Erythroblast (primary cell): ENCODE results near the gene EVI5.
A peak's percentile ranks its signal among the peaks of the same experiment; 100 is the strongest.
"Not testable (repeated sequence)": the region's sequence is repeated elsewhere in the genome, so short reads cannot be mapped to it uniquely, and the experiment has no call there.

ENCODE experiments used
- DNase-seq, 2 experiments: peaks; one replicate each; lab custom pipeline; 2025; lab: John Stamatoyannopoulos, UW
- GATA1 ChIP-seq: IDR thresholded peaks from 2 replicates; pipeline ENCODE4 v1.6.1; 2011; ENCODE audit warnings: low read depth, mild to moderate bottlenecking, control low read depth, low read length, moderate library complexity
- POLR2A ChIP-seq: IDR thresholded peaks from 2 replicates; pipeline ENCODE4 v1.6.1; 2011; ENCODE audit warnings: mild to moderate bottlenecking, low read length

EVI5 gene

DNA sequence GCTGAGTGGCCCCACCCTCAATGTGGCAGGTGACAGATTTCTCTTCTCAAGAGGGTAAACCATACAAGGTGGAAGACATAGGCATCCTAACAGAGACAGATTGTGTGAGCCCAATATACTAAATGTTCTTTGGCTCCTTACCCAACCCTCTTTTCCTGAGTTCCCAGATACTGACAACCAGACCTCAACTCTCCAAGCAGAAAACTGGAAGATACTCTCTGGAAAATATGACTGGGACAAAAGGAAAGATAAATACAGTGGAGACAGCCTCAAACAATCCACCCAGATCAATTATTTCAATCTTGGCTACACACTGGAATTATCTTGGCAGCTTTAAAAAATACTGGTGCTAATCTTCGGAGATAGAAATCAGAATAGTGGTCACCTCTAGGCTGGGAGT, 6.5 kb downstream of the EVI5 start:
- no peak for DNase-seq
- TF ChIP-seq GATA1 (no peak), POLR2A (no peak)

DNA sequence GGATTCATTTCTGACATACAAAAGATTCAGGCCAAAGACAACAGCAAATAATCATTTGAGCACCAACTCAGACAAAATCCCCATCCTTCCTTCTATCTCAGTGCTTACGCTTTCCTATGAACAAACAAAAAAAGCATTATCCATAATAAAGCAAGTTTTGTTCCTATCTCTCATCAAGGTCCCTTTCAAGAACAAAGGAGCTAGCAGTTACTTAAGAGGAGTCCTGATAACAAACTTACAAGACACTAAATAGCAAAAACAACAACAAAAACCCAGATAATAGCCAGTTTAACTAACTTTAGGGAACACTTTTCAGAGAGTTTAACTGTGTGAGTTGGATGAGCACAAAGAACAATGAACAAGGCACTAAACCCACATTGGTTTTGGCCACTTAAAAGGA, 10.5 kb downstream of the EVI5 start:
- DNase-seq = no peak
- TF ChIP-seq POLR2A (no peak), GATA1 (no peak)

DNA sequence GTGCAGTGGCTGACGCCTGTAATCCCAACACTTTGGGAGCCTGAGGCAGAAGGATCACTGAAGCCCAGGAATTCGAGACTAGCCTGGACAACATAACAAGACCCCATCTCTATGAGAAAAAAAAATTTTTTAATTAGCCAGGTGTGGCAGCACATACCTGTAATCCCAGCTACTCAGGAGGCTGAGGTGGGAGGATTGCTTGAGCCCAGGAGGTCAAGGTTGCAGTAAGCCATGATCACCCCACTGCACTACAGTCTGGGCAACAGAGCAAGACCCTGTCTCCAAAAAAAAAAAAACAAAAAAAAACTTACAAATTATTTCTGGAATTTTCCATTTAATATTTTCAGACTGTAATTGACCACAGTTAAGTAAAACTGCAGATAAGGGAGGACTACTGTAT, 11.2 kb downstream of the EVI5 start:
- not testable (repeated sequence) for DNase-seq

GRCh38 chr1:92769856-92770255, 15.1 kb downstream of the EVI5 start:
- no peak for TF ChIP-seq GATA1
- no peak for TF ChIP-seq POLR2A
- DNase-seq = no peak

- DNase-seq = no peak
- TF ChIP-seq GATA1 (no peak), POLR2A (no peak)
Measured at GRCh38 chr1:92768915-92769314, 16.0 kb downstream of the EVI5 start.

DNA sequence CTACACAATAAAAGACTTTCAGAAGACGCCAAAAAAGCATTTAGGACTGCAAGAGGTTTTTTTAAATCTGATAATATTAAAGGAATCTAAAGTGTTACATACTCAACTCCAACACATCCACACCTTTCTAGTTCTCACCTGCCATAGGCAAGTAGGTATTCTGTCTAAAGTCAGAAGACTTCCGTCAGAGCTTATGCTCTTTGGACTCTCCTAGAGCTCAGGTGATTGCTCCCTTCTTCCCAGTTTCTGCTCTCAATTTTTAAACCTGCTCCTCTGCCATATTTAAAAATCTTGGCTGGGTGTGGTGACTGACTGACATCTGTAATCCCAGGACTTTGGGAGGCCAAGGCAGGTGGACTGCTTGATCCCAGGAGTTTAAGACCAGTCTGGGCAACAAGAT, 16.6 kb downstream of the EVI5 start:
- no peak for DNase-seq
- TF ChIP-seq POLR2A = no peak
- no peak for TF ChIP-seq GATA1

- DNase-seq = peak; percentile 10 to 48
- TF ChIP-seq POLR2A = no peak
- no peak for TF ChIP-seq GATA1
Measured at GRCh38 chr1:92764116-92764515, 20.8 kb downstream of the EVI5 start.

- no peak for DNase-seq
- no peak for TF ChIP-seq GATA1
- no peak for TF ChIP-seq POLR2A
Measured at GRCh38 chr1:92762355-92762754, 22.6 kb downstream of the EVI5 start.

DNA sequence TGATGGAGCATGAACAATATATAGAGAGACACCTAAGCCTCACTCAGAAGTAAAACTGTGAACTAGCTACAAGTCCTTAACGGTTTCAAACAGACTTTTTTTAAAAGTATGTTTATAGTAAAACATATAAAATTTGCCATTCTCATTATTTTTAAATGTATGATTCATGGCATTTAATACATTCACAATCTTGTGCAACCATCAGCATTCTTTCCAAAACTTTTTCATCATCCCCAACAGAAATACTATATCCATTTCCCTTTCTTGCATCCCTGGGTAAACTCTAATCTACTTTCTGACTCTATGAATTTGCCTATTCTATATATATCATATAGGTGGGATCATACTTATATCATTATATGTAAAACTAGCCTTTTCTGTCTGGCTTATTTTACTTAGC, 25.5 kb downstream of the EVI5 start:
- no peak for TF ChIP-seq POLR2A
- DNase-seq = no peak

GRCh38 chr1:92756537-92756936, 28.4 kb downstream of the EVI5 start:
- DNase-seq = peak in 1 of 2 experiments; percentile 39
- TF ChIP-seq GATA1 (no peak), POLR2A (no peak)

GRCh38 chr1:92755541-92756461, 29.1 kb downstream of the EVI5 start:
- TF ChIP-seq GATA1 (no peak), POLR2A (no peak)
- no peak for DNase-seq

DNA sequence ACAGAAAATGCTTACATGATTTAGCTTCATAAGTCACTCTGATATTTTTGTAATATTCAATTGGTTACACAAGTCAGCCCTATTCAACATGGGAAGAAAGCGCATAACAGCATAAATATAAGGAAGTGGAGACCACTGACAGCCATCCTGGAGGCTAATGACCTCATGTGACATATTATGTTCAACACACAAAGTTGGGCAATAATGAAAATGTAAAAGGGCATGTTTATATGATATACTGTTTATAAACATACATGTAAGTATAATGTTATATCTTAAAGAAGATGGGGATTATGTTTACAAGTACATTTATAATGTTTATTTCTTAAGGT, 30.2 kb downstream of the EVI5 start:
- no peak for TF ChIP-seq GATA1
- TF ChIP-seq POLR2A = no peak
- no peak for DNase-seq

GRCh38 chr1:92754000-92754718, 30.7 kb downstream of the EVI5 start:
- DNase-seq = no peak

GRCh38 chr1:92752719-92753118, 32.2 kb downstream of the EVI5 start:
- no peak for DNase-seq
- TF ChIP-seq GATA1 (no peak), POLR2A (no peak)

More at GRCh38 chr1:92754000-92754718, 30.7 kb downstream of the EVI5 start:
- TF ChIP-seq POLR2A (no peak), GATA1 (no peak)
